ENCODE results near the gene TBX10. TPM values are rescaled to one million over a fixed set of nuclear protein-coding genes. Genes with fewer than 3 reads are reported as not detected.
A peak's percentile ranks its signal among the peaks of the same experiment; 100 is the strongest.
"Not testable (repeated sequence)": the region's sequence is repeated elsewhere in the genome, so short reads cannot be mapped to it uniquely, and the experiment has no call there.

The TBX10 gene
- total and polyA plus RNA-seq, 4 experiments from 2014 or later = not detected

DNA sequence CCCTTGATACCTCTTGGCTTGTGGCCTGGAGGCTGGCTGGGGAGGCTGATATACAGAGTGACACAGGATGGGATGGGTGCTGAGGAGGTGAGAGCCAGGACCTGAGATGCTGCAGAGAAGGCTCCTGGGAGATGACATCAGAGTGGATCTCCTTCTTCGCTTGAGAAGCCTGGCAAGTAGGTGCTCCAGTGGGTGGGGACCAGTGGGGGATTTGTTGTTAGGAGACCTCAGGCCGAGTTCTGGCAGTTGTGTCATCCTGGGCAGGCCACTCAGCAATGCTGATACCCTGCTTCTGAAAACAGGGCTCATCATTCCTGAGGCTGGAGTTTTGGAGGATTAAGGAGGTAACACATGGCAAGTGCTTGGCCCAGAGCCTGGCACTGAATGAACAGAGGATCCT lies 34.7 kb downstream of the TBX10 start:
- Histone ChIP-seq H3K36me3 (ENCODE audit: insufficient read depth, low read length) (peaks cover 15% of the 10 kb centered on the region), H3K4me3 (ENCODE audit: low read length in 2 of 2) (no peak overlapping the region), H3K27me3 (ENCODE audit: insufficient read depth, low read length) (peaks cover 3% of the 10 kb centered on the region), H3K27ac (ENCODE audit: low read depth, low read length) (no peak overlapping the region), H3K4me1 (ENCODE audit: insufficient read depth, low read length) (peaks cover 13% of the 10 kb centered on the region), H3K9me3 (ENCODE audit: control insufficient read depth in 1 of 2, low read length in 2 of 2) (no peaks in the 10 kb centered on the region)
- Mint-ChIP-seq H3K27ac (peak overlapping the region in 2 of 7 donors; percentile 60 to 63), H3K27me3 (peaks cover 11 to 12% of the 10 kb centered on the region in 2 donors), H3K36me3 (peaks cover 11 to 12% of the 10 kb centered on the region in 2 donors), H3K9me3 (peaks cover 0 to 3% (median 0%) of the 10 kb centered on the region in 8 donors), H3K4me1 (peaks cover 6 to 27% (median 9%) of the 10 kb centered on the region in 4 donors), H3K4me3 (peak overlapping the region in 4 of 8 donors; percentile 26 to 66 (median 56))
- no peak for DNase-seq
- ChIA-PET POLR2A (ENCODE audit: partially characterized antibody) (no interaction called here), CTCF (ENCODE audit: partially characterized antibody) (interaction anchor here (1.4 kb wide), 1 partner anchor 10 kb away, joined by 5 read pairs; no protein-coding TSS in a partner anchor)
- intact Hi-C loops (cut with micrococcal nuclease) = no loop called here

- H3K4me3 Mint-ChIP-seq = peak overlapping the region in 1 of 8 donors; percentile 66
Measured at GRCh38 chr11:67604119-67604518, 35.4 kb downstream of the TBX10 start.

DNA sequence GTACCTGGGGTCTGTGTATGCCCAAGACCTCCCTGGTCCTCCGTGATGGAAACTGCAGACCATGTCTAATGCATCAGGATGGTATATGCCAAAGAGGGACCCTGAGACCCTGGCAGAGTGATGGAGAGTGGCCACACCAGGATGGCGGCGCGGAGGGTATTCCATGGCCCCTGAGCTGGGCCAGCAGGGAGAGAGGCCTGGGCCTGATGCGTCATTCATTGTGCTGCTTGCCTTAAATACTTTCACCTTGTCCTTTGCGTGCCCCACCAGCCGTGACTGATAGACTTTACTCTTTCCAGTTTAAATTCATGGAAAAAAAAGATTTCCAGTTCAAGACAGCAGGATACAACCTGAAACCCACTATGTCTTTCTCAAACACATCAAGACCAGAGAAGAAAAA lies 38.5 kb downstream of the TBX10 start:
- Histone ChIP-seq H3K27me3 (ENCODE audit: insufficient read depth, low read length) (peaks cover 6% of the 10 kb centered on the region), H3K36me3 (ENCODE audit: insufficient read depth, low read length) (no peaks in the 10 kb centered on the region), H3K9me3 (ENCODE audit: control insufficient read depth in 1 of 2, low read length in 2 of 2) (no peaks in the 10 kb centered on the region), H3K4me3 (ENCODE audit: low read length in 2 of 2) (no peak overlapping the region), H3K27ac (ENCODE audit: low read depth, low read length) (no peak overlapping the region), H3K4me1 (ENCODE audit: insufficient read depth, low read length) (peaks cover 1% of the 10 kb centered on the region)
- intact Hi-C loops (cut with micrococcal nuclease) = no loop called here
- no peak overlapping the region for H3K27ac Mint-ChIP-seq
- no peak overlapping the region for H3K4me3 Mint-ChIP-seq
- no peaks in the 10 kb centered on the region for H3K36me3 Mint-ChIP-seq
- ChIA-PET CTCF (ENCODE audit: partially characterized antibody) (interaction anchor here (1.5 kb wide), 1 partner anchor 13 kb away, joined by 3 read pairs; no protein-coding TSS in a partner anchor), POLR2A (ENCODE audit: partially characterized antibody) (interaction anchor here (0.8 kb wide), 1 partner anchor 17 kb away, joined by 3 read pairs; no protein-coding TSS in a partner anchor)
- peaks cover 0 to 6% (median 5%) of the 10 kb centered on the region in 4 donors for H3K4me1 Mint-ChIP-seq
- H3K27me3 Mint-ChIP-seq = peaks cover 11 to 12% of the 10 kb centered on the region in 2 donors
- no peak for DNase-seq
- H3K9me3 Mint-ChIP-seq = peaks cover 0 to 5% (median 0%) of the 10 kb centered on the region in 8 donors

More at GRCh38 chr11:67604119-67604518, 35.4 kb downstream of the TBX10 start:
- H3K4me3 ChIP-seq (ENCODE audit: low read length in 2 of 2); H3K27ac ChIP-seq (ENCODE audit: low read depth, low read length); H3K9me3 Mint-ChIP-seq; H3K9me3 ChIP-seq (ENCODE audit: control insufficient read depth in 1 of 2, low read length in 2 of 2); H3K27me3 ChIP-seq (ENCODE audit: insufficient read depth, low read length); POLR2A ChIA-PET (ENCODE audit: partially characterized antibody); DNase-seq; intact Hi-C loops (cut with micrococcal nuclease); CTCF ChIA-PET (ENCODE audit: partially characterized antibody); H3K36me3 ChIP-seq (ENCODE audit: insufficient read depth, low read length); H3K36me3 Mint-ChIP-seq: not testable (repeated sequence)
- H3K4me1 ChIP-seq (ENCODE audit: insufficient read depth, low read length) = peaks cover 13% of the 10 kb centered on the region
- H3K27me3 Mint-ChIP-seq = peaks cover 11 to 12% of the 10 kb centered on the region in 2 donors
- peak overlapping the region in 1 of 7 donors; percentile 31 for H3K27ac Mint-ChIP-seq
- H3K4me1 Mint-ChIP-seq = peaks cover 6 to 27% (median 9%) of the 10 kb centered on the region in 4 donors

DNA sequence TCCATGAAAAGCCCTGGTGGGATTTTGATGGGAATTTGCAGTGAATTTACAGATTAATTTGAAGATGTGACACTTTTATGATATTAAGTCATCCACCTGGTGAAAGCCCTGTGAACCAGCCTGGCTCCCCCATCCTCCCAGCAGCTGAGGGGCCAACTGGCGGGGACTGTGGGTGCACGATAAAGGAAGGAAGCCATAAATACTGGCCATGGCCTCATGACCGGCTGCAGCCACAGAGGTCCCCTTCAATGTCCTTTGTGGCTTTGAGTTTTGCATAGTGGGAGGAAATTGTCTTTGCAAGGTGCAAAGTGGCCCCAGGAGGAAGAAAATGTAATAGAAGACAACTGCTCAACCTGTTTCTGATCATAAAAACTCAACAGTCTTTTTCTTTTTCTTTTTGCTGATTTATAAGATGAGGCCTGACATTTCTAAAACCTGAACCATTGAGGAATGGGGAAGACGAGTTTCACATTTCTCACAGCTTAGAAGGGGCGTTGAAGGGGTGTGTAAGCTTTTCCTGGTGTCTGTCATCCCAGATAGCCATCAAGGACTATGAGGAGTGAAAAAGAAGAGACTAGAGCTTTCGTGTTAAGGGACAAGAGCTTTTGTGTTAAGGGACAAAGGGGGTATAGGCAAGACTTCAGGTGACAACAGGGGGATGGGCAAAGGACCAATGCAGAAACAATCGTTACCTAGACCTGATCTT lies 39.1 kb downstream of the TBX10 start:
- peaks cover 11 to 12% of the 10 kb centered on the region in 2 donors for H3K27me3 Mint-ChIP-seq
- H3K4me3 Mint-ChIP-seq = no peak overlapping the region
- Histone ChIP-seq H3K36me3 (ENCODE audit: insufficient read depth, low read length) (no peaks in the 10 kb centered on the region), H3K4me3 (ENCODE audit: low read length in 2 of 2) (no peak overlapping the region), H3K27me3 (ENCODE audit: insufficient read depth, low read length) (peaks cover 6% of the 10 kb centered on the region), H3K4me1 (ENCODE audit: insufficient read depth, low read length) (no peaks in the 10 kb centered on the region), H3K27ac (ENCODE audit: low read depth, low read length) (no peak overlapping the region), H3K9me3 (ENCODE audit: control insufficient read depth in 1 of 2, low read length in 2 of 2) (no peaks in the 10 kb centered on the region)
- no peak for DNase-seq
- no peak overlapping the region for H3K27ac Mint-ChIP-seq
- peaks cover 0 to 4% (median 0%) of the 10 kb centered on the region in 8 donors for H3K9me3 Mint-ChIP-seq
- CTCF ChIA-PET (ENCODE audit: partially characterized antibody) = interaction anchor here (1.5 kb wide), 1 partner anchor 14 kb away, joined by 3 read pairs; no protein-coding TSS in a partner anchor
- H3K36me3 Mint-ChIP-seq = no peaks in the 10 kb centered on the region
- H3K4me1 Mint-ChIP-seq = peaks cover 0 to 4% (median 1%) of the 10 kb centered on the region in 4 donors
- intact Hi-C loops (cut with micrococcal nuclease) = no loop called here
- POLR2A ChIA-PET (ENCODE audit: partially characterized antibody) = no interaction called here

DNA sequence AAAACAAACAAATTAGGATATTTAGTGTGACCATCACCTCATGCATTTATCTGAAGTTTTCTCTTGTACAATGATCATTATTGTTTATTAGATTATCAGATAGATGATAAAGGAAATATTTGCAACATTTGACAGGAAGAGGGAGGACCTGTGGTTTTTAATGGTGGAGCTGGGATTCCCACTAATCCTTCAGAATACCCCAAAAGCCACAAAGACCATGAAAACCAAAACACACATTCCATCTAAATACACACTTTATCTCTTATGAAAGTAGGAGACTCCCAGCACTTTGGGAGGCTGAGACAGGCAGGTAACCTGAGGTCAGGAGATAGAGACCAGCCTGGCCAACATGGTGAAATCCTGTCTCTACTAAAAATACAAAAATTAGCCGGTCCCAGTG lies 40.4 kb downstream of the TBX10 start:
- Mint-ChIP-seq H3K9me3 (peaks cover 0 to 4% (median 0%) of the 10 kb centered on the region in 8 donors), H3K27me3 (peaks cover 11 to 12% of the 10 kb centered on the region in 2 donors), H3K4me1 (peaks cover 0 to 2% (median 0%) of the 10 kb centered on the region in 4 donors), H3K4me3 (no peak overlapping the region), H3K36me3 (no peaks in the 10 kb centered on the region), H3K27ac (no peak overlapping the region)
- Histone ChIP-seq H3K36me3 (ENCODE audit: insufficient read depth, low read length) (no peaks in the 10 kb centered on the region), H3K27me3 (ENCODE audit: insufficient read depth, low read length) (peaks cover 6% of the 10 kb centered on the region), H3K4me3 (ENCODE audit: low read length in 2 of 2) (no peak overlapping the region), H3K4me1 (ENCODE audit: insufficient read depth, low read length) (no peaks in the 10 kb centered on the region), H3K27ac (ENCODE audit: low read depth, low read length) (no peak overlapping the region), H3K9me3 (ENCODE audit: control insufficient read depth in 1 of 2, low read length in 2 of 2) (no peaks in the 10 kb centered on the region)
- intact Hi-C loops (cut with micrococcal nuclease) = no loop called here
- no peak for DNase-seq
- ChIA-PET POLR2A (ENCODE audit: partially characterized antibody) (no interaction called here), CTCF (ENCODE audit: partially characterized antibody) (no interaction called here)

DNA sequence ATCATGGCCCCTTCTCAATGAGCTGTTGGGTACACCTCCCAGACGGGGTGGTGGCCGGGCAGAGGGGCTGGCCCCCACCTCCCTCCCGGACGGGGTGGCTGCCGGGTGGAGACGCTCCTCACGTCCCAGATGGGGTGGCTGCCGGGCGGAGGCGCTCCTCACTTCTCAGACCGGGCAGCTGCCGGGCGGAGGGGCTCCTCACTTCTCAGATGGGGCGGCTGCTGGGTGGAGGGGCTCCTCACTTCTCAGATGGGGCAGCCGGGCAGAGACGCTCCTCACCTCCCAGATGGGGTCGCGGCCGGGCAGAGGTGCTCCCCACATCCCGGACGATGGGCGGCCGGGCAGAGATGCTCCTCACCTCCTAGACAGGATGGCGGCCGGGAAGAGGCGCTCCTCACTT lies 41.6 kb downstream of the TBX10 start:
- H3K4me3 ChIP-seq (ENCODE audit: low read length in 2 of 2); H3K4me3 Mint-ChIP-seq; CTCF ChIA-PET (ENCODE audit: partially characterized antibody); H3K9me3 ChIP-seq (ENCODE audit: control insufficient read depth in 1 of 2, low read length in 2 of 2); POLR2A ChIA-PET (ENCODE audit: partially characterized antibody); H3K9me3 Mint-ChIP-seq; intact Hi-C loops (cut with micrococcal nuclease); H3K4me1 Mint-ChIP-seq; H3K36me3 ChIP-seq (ENCODE audit: insufficient read depth, low read length); H3K36me3 Mint-ChIP-seq; H3K27ac ChIP-seq (ENCODE audit: low read depth, low read length); H3K4me1 ChIP-seq (ENCODE audit: insufficient read depth, low read length); H3K27me3 ChIP-seq (ENCODE audit: insufficient read depth, low read length); DNase-seq; H3K27ac Mint-ChIP-seq: not testable (repeated sequence)
- H3K27me3 Mint-ChIP-seq = peaks cover 9 to 12% of the 10 kb centered on the region in 2 donors

GRCh38 chr11:67597458-67597857 lies 42.1 kb downstream of the TBX10 start:
- H3K9me3 Mint-ChIP-seq; intact Hi-C loops (cut with micrococcal nuclease); H3K27ac Mint-ChIP-seq; H3K9me3 ChIP-seq (ENCODE audit: control insufficient read depth in 1 of 2, low read length in 2 of 2); CTCF ChIA-PET (ENCODE audit: partially characterized antibody); H3K4me1 Mint-ChIP-seq; DNase-seq; H3K36me3 Mint-ChIP-seq; H3K4me3 Mint-ChIP-seq; H3K27ac ChIP-seq (ENCODE audit: low read depth, low read length); H3K36me3 ChIP-seq (ENCODE audit: insufficient read depth, low read length); H3K4me3 ChIP-seq (ENCODE audit: low read length in 2 of 2); POLR2A ChIA-PET (ENCODE audit: partially characterized antibody); H3K27me3 ChIP-seq (ENCODE audit: insufficient read depth, low read length); H3K4me1 ChIP-seq (ENCODE audit: insufficient read depth, low read length): not testable (repeated sequence)
- H3K27me3 Mint-ChIP-seq = peaks cover 6 to 10% of the 10 kb centered on the region in 2 donors
